GM11168 (cell line): ENCODE measurements around the gene SLC25A21.

Experiments used
- in situ Hi-C: fragments of 300-500 bp; cut with MboI; formaldehyde crosslinking; loops from one replicate; pipeline ENCODE4 v1.12.0; 2022; ENCODE audit warnings: low sequenced_read_pairs; ENCODE audit not compliant: unreplicated experiment

Gene SLC25A21

DNA sequence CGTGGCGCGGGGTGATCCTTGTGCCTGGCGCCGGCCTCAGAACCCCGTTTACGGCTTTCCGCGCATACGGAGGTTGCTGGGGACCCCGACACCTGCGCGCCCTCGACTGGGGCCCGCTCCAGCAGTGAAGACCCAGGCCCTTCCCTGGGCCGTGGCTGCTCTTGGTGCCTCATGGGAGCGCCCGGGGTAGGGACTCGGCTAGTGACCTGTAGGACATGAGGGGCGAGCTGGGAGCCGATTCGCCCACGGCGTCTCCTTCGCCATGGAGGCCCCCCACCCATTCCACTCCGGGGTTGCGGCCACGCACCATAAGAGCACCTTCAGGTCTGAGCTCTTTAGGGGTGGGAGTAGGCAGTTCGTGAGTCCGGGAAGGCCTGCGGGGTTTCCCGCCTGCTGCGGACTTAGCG, 525.0 kb downstream of the SLC25A21 start:
- in situ Hi-C loops, result no loop called here

DNA sequence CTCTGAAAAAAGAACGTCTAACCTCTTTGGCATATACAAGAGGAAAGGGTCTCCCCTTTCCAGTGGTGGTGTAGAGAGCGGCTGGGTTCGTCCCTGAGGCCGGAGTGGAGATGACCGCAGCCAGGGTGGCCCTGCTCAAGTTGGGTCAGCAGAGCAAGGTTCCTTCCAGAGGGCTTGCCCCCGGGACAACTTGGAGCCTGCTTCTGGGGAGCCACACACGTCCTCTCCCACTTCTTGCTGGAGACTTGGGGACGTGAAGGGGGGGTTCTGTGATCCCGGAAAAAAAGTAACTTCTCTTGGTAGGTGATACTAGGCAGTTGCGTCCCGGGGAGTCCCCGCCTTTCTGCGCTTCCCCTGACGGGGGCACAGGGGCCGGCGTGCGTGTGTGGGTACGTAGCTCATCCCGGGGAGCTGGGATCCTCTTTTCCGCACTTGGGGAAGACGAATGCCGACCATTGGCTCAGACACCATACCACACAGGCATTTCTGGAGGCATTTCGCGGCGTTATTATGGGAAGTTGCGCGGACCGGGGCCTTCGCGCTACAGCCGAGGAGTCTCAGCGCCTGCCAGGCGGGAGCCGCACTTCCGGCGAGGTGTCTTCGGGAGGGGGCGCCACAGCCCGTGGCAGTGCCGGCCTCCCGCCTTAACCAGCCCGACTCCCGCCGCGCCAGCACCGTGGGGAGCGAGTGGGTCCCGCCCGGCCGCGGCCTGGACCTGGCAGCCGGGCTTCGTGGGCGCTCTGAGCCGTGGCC, 525.6 kb downstream of the SLC25A21 start:
- in situ Hi-C loops, result no loop called here

DNA sequence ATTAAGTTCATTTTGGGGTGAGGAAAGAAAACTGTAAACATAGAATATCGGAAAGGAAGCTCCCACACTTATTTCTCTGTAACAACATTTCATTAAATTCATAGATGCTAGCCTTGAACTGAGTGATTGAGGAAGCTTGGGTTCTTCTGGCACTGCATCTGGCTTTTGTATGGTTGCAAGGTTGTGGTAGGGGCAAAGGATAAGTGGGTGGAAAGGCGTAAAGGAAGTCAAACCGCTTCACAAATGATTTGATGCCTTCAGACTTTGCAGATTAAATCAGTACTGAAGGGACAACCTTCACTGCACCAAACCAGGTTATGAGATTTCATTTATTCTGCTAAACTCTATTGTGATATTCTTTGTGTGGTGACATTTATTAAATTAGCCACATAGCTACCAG, 538.8 kb downstream of the SLC25A21 start:
- in situ Hi-C loops, result no loop called here
